ENCODE data around the gene COL20A1. TPM values are rescaled to one million over a fixed set of nuclear protein-coding genes. Genes with fewer than 3 reads are reported as not detected.
A peak's percentile ranks its signal among the peaks of the same experiment; 100 is the strongest.

Gene COL20A1
- total and polyA plus RNA-seq, 2 donors from 2014 or later, result 0.58 TPM; not detected in 1

- no peak for DNase-seq
- Histone ChIP-seq H3K36me3 (ENCODE audit: control insufficient read depth in 2 of 3, insufficient read depth in 3 of 3, low read length in 3 of 3) (peaks cover 0 to 2% (median 0%) of the 10 kb centered on the region in 3 donors), H3K4me1 (ENCODE audit: control insufficient read depth in 2 of 3, insufficient read depth in 2 of 3, low read depth in 1 of 3, low read length in 3 of 3) (peaks cover 0 to 3% (median 2%) of the 10 kb centered on the region in 3 donors)
Measured at GRCh38 chr20:63267691-63268090, 25.3 kb upstream of the COL20A1 start.

GRCh38 chr20:63268256-63268655 lies 24.7 kb upstream of the COL20A1 start:
- H3K4me1 ChIP-seq (ENCODE audit: control insufficient read depth in 2 of 3, insufficient read depth in 2 of 3, low read depth in 1 of 3, low read length in 3 of 3), result peaks cover under 1 to 3% (median 2%) of the 10 kb centered on the region in 3 donors
- H3K36me3 ChIP-seq (ENCODE audit: control insufficient read depth in 2 of 3, insufficient read depth in 3 of 3, low read length in 3 of 3), result peaks cover 0 to 2% (median 0%) of the 10 kb centered on the region in 3 donors
- intact Hi-C loops (cut with DNase I), result no loop called here
- no peak for TF ChIP-seq CTCF (IDR thresholded peaks at IDR 0.05; ENCODE audit: borderline replicate concordance, extremely low read depth, insufficient read depth)
- no peaks in the 10 kb centered on the region for H3K27me3 ChIP-seq (ENCODE audit: control insufficient read depth, insufficient read depth, low read length)
- H3K9ac ChIP-seq (ENCODE audit: low read length in 3 of 3), result no peak overlapping the region
- no peak for FAIRE-seq
- no peaks in the 10 kb centered on the region for H3K9me3 ChIP-seq (ENCODE audit: control insufficient read depth in 2 of 3, insufficient read depth in 1 of 3, low read length in 3 of 3)
- no peak overlapping the region for H3K27ac ChIP-seq (ENCODE audit: low read depth in 2 of 2, low read length in 2 of 2)
- no peak overlapping the region for H3K4me3 ChIP-seq (ENCODE audit: low read length in 3 of 3)
- DNase-seq, result no peak

More at GRCh38 chr20:63267691-63268090, 25.3 kb upstream of the COL20A1 start:
- Histone ChIP-seq H3K27me3 (ENCODE audit: control insufficient read depth, insufficient read depth, low read length) (no peaks in the 10 kb centered on the region), H3K9ac (ENCODE audit: low read length in 3 of 3) (no peak overlapping the region), H3K9me3 (ENCODE audit: control insufficient read depth in 2 of 3, insufficient read depth in 1 of 3, low read length in 3 of 3) (no peaks in the 10 kb centered on the region), H3K27ac (ENCODE audit: low read depth in 2 of 2, low read length in 2 of 2) (no peak overlapping the region), H3K4me3 (ENCODE audit: low read length in 3 of 3) (no peak overlapping the region)
- no peak for FAIRE-seq
- no peak for TF ChIP-seq CTCF (IDR thresholded peaks at IDR 0.05; ENCODE audit: borderline replicate concordance, extremely low read depth, insufficient read depth)
- intact Hi-C loops (cut with DNase I), result no loop called here

GRCh38 chr20:63268671-63269439 lies 24.1 kb upstream of the COL20A1 start:
- Histone ChIP-seq H3K36me3 (ENCODE audit: control insufficient read depth in 2 of 3, insufficient read depth in 3 of 3, low read length in 3 of 3) (peaks cover 0 to 2% (median 0%) of the 10 kb centered on the region in 3 donors), H3K9ac (ENCODE audit: low read length in 3 of 3) (no peak overlapping the region), H3K27ac (ENCODE audit: low read depth in 2 of 2, low read length in 2 of 2) (no peak overlapping the region), H3K27me3 (ENCODE audit: control insufficient read depth, insufficient read depth, low read length) (no peaks in the 10 kb centered on the region), H3K9me3 (ENCODE audit: control insufficient read depth in 2 of 3, insufficient read depth in 1 of 3, low read length in 3 of 3) (no peaks in the 10 kb centered on the region), H3K4me3 (ENCODE audit: low read length in 3 of 3) (no peak overlapping the region), H3K4me1 (ENCODE audit: control insufficient read depth in 2 of 3, insufficient read depth in 2 of 3, low read depth in 1 of 3, low read length in 3 of 3) (peaks cover 3 to 6% (median 5%) of the 10 kb centered on the region in 3 donors)
- intact Hi-C loops (cut with DNase I), result no loop called here
- no peak for TF ChIP-seq CTCF (IDR thresholded peaks at IDR 0.05; ENCODE audit: borderline replicate concordance, extremely low read depth, insufficient read depth)
- FAIRE-seq (no peak), DNase-seq (peak in 3 of 5 donors; percentile 58 to 78 (median 71))
